Esophagus squamous epithelium (tissue), 5 donors: ENCODE results near the gene AGBL1. TPM values are rescaled to one million over a fixed set of nuclear protein-coding genes. Genes with fewer than 3 reads are reported as not detected.

Source experiments
- DNase-seq: peaks from one replicate; lab custom pipeline; 2025; lab: John Stamatoyannopoulos, UW
- H3K27ac ChIP-seq, 4 donors: fragments of 200-600 bp; sonication (generic); one replicate each; pipeline ENCODE4 v1.5.1; 2016 to 2019; ENCODE audit warnings: mild to moderate bottlenecking in 1 of 4
- H3K27me3 ChIP-seq, 4 donors: fragments of 200-600 bp; sonication (generic); 1 replicate in 3 of 4; 2 replicates in 1 of 4; pipeline versions ENCODE4 v1.5.1 to v1.6.0; 2017 to 2021; ENCODE audit warnings: antibody characterized with exemption in 1 of 4
- H3K36me3 ChIP-seq, 3 donors: fragments of 200-600 bp; sonication (generic); one replicate each; pipeline ENCODE4 v1.5.1; 2016 to 2019
- H3K4me1 ChIP-seq, 3 donors: fragments of 200-600 bp; sonication (generic); one replicate each; pipeline ENCODE4 v1.5.1; 2017 to 2019
- H3K4me3 ChIP-seq, 4 donors: fragments of 200-600 bp; sonication (generic); 1 replicate in 3 of 4; 2 replicates in 1 of 4; pipeline ENCODE4 v1.5.1; 2016 to 2019; ENCODE audit warnings: mild to moderate bottlenecking in 2 of 4, moderate library complexity in 1 of 4
- H3K9me3 ChIP-seq, 3 donors: fragments of 200-600 bp; sonication (generic); one replicate each; pipeline ENCODE4 v1.5.1; 2016 to 2019
- CTCF ChIP-seq, 6 experiments: fragments of 450-650 bp in 4 of 6; fragments of 200-600 bp in 2 of 6; sonication (generic) in 2 of 6; IDR thresholded peaks; one replicate each; pipeline ENCODE4 v1.5.1; 2016 to 2019; ENCODE audit warnings: antibody characterized with exemption in 6 of 6, mild to moderate bottlenecking in 4 of 6, moderate library complexity in 4 of 6
- POLR2A ChIP-seq, 4 donors: fragments of 450-650 bp; IDR thresholded peaks; one replicate each; pipeline ENCODE4 v1.6.1; 2017; ENCODE audit warnings: antibody characterized with exemption in 4 of 4, mild to moderate bottlenecking in 4 of 4, moderate library complexity in 3 of 4
- WGBS, 2 donors: methylation state at CpG; one replicate each; pipeline ENCODE4 v1.1.5; 2018; 5-methylcytosine and 5-hydroxymethylcytosine counted together
- intact Hi-C: fragments of 100-400 bp; cut with DNase I; formaldehyde crosslinking; loops from one replicate; pipeline ENCODE4 v1.15.0; 2022
- total RNA-seq, 4 donors: library from RNA; depleted of rRNA; stranded (reverse); fragments of >200 nt; gene quantifications; one replicate each; pipeline ENCODE4 v1.1.0, GENCODE V29; 2016
- donor health status: DM: yes; HTN: yes; CAD: no.

AGBL1 gene
- total RNA-seq, 4 donors from 2014 or later, result 0.11 to 0.21 (median 0.19) TPM; not detected in 1

- H3K9me3 ChIP-seq, result no peaks in the 10 kb centered on the region
- no peaks in the 10 kb centered on the region for H3K4me1 ChIP-seq
- WGBS, 2 donors, result 57 to 89% methylated on average over 1 to 7 of the region's 7 CpGs
- H3K27me3 ChIP-seq, result no peaks in the 10 kb centered on the region
- DNase-seq, result no peak
- no peak overlapping the region for H3K27ac ChIP-seq
- H3K36me3 ChIP-seq, result no peaks in the 10 kb centered on the region
- TF ChIP-seq CTCF (IDR thresholded peaks at IDR 0.05) (no peak), POLR2A (IDR thresholded peaks at IDR 0.05) (no peak)
- no peak overlapping the region for H3K4me3 ChIP-seq
- intact Hi-C loops, result no loop called here
Observed at GRCh38 chr15:86813892-86814291, 734.2 kb downstream of the AGBL1 start.

GRCh38 chr15:86829245-86829644 lies 749.6 kb downstream of the AGBL1 start:
- WGBS, 2 donors, result 57 to 69% methylated on average over 1 of the region's 1 CpG
- H3K27me3 ChIP-seq, result no peaks in the 10 kb centered on the region
- no peaks in the 10 kb centered on the region for H3K4me1 ChIP-seq
- intact Hi-C loops, result no loop called here
- no peaks in the 10 kb centered on the region for H3K9me3 ChIP-seq
- DNase-seq, result no peak
- no peak overlapping the region for H3K4me3 ChIP-seq
- H3K27ac ChIP-seq, result no peak overlapping the region
- no peaks in the 10 kb centered on the region for H3K36me3 ChIP-seq
- TF ChIP-seq POLR2A (IDR thresholded peaks at IDR 0.05), result no peak
- TF ChIP-seq CTCF (IDR thresholded peaks at IDR 0.05), result no peak

GRCh38 chr15:86830304-86830703 lies 750.6 kb downstream of the AGBL1 start:
- WGBS, 2 donors, result 58 to 75% methylated on average over 1 of the region's 1 CpG
- intact Hi-C loops, result no loop called here
- TF ChIP-seq POLR2A (IDR thresholded peaks at IDR 0.05) (no peak), CTCF (IDR thresholded peaks at IDR 0.05) (no peak)

GRCh38 chr15:86833595-86833994 lies 753.9 kb downstream of the AGBL1 start:
- no peak for TF ChIP-seq POLR2A (IDR thresholded peaks at IDR 0.05)
- no peak for TF ChIP-seq CTCF (IDR thresholded peaks at IDR 0.05)
- intact Hi-C loops, result no loop called here
- no peaks in the 10 kb centered on the region for H3K9me3 ChIP-seq
- 64 to 73% methylated on average over 2 of the region's 2 CpGs for WGBS, 2 donors
- H3K4me1 ChIP-seq, result no peaks in the 10 kb centered on the region
- no peak overlapping the region for H3K4me3 ChIP-seq
- H3K27ac ChIP-seq, result no peak overlapping the region
- no peaks in the 10 kb centered on the region for H3K36me3 ChIP-seq
- DNase-seq, result no peak
- H3K27me3 ChIP-seq, result no peaks in the 10 kb centered on the region

More at GRCh38 chr15:86830304-86830703, 750.6 kb downstream of the AGBL1 start:
- no peak overlapping the region for H3K27ac ChIP-seq
- H3K36me3 ChIP-seq, result no peaks in the 10 kb centered on the region
- H3K4me1 ChIP-seq, result no peaks in the 10 kb centered on the region
- no peaks in the 10 kb centered on the region for H3K27me3 ChIP-seq
- no peak for DNase-seq
- no peak overlapping the region for H3K4me3 ChIP-seq
- no peaks in the 10 kb centered on the region for H3K9me3 ChIP-seq

GRCh38 chr15:86834115-86834863 lies 754.6 kb downstream of the AGBL1 start:
- Histone ChIP-seq H3K27ac (no peak overlapping the region), H3K36me3 (no peaks in the 10 kb centered on the region), H3K9me3 (no peaks in the 10 kb centered on the region), H3K4me1 (no peaks in the 10 kb centered on the region), H3K27me3 (no peaks in the 10 kb centered on the region), H3K4me3 (no peak overlapping the region)
- DNase-seq, result no peak
- WGBS, 2 donors, result 81 to 85% methylated on average over 5 of the region's 7 CpGs
- TF ChIP-seq POLR2A (IDR thresholded peaks at IDR 0.05), result no peak
- TF ChIP-seq CTCF (IDR thresholded peaks at IDR 0.05), result no peak
- intact Hi-C loops, result no loop called here
